Measurements from ENCODE around the gene ANKLE1.
"Not testable (repeated sequence)": the region's sequence is repeated elsewhere in the genome, so short reads cannot be mapped to it uniquely, and the experiment has no call there.

The ANKLE1 gene

GRCh38 chr19:17248011-17248776, 33.5 kb upstream of the ANKLE1 start:
- DNase-seq (ENCODE audit: low read depth) = no peak

- DNase-seq (ENCODE audit: low read depth) = no peak
Observed at GRCh38 chr19:17249887-17250548, 31.7 kb upstream of the ANKLE1 start.

- DNase-seq (ENCODE audit: low read depth) = no peak
Observed at GRCh38 chr19:17254636-17255035, 27.1 kb upstream of the ANKLE1 start.

GRCh38 chr19:17255150-17255621, 26.5 kb upstream of the ANKLE1 start:
- DNase-seq (ENCODE audit: low read depth) = no peak

DNA sequence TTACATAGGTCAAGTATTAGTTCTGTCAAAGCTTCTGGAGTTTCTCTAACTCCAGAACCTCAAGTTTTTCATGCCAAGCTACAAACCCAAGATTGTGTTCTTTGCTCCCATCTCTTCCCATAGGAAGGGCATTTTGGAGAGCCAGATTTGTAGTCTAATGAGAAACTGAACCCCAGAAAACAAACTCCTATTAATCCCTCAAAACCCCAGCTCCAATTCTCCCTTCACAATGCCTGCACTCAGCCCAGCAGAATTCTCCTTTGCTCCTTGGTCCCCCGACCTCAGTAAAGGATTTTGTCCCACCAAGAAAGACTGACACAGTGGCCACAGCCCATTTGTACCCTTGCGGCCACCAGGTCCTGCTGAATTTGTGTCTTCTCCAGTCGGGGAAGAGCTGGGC, 25.6 kb upstream of the ANKLE1 start:
- no peak for DNase-seq (ENCODE audit: low read depth)

DNA sequence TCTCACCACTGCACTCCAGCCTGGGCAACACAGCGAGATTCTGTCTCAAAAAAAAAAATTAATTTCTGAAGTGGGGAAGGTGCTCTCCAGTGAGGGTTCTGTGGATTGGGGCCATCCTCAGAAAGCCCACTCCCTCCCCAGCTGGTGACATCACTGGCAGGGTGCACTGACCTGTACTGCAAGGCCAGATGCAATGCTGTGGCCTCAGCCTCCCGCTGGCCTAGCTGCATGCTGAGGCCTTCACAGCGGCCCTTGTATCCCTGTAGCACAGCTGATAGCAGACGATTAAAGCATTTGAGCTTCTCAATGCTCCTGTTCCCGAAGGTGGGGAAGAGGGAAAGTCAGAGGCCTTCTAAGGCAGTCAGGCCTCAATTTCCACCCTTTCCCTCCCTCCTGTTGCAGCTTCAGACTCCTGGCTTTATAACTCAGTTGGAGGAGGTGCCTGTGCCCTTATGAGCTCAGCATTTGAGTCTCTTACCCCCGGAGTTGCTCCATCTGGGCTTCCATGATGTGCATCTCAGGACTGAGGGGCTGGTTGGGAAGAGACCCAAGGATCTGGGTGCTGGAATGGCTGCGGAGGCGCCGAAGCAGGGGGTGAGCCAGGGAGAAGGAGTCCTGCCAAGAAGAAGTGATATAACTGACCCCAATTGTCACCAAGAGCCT, 22.5 kb upstream of the ANKLE1 start:
- DNase-seq (ENCODE audit: low read depth) = no peak

DNA sequence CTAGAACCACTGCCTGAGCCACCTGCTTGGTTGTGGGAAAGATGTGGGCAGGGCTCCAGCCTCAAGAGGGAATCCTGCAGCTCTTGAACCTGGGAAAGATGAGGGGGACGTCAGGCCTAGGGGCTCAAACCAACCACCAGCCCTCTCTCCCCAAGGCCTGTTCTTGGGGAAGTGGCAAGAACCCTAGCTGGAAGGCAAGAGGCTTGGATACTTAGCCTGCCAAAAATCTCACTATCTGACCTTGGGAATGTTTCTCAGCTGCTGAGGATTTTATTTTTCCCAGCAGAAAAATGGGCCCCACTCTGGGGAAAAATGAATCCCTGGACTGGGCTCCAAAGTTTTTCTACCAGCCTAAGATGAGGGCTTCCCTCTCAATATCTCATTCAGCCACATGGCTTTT, 21.8 kb upstream of the ANKLE1 start:
- DNase-seq (ENCODE audit: low read depth) = no peak

DNA sequence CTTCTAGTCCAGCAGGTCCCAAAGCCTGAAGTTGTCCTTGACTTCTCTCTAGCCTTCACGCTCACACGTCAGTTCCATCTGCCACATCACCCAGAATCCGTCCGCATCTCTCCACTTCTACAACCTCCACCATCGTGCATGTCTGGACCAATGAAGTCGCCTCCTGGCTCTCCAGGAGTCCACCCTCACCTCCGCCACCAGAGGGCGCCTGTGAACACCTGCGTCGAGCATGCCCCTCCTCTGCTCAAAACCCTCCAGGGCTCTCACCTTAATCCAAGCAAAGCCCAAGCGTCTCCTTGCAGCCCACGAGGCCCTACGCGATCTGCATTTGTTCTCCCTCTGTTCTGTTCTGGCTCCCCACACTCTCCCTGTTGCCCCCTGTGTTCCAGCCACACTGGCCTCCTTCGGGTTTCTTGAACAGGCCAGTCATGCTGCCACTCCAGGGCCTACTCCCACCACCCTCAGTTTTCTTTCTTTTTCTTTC, 20.8 kb upstream of the ANKLE1 start:
- DNase-seq (ENCODE audit: low read depth) = peak; percentile 93

DNA sequence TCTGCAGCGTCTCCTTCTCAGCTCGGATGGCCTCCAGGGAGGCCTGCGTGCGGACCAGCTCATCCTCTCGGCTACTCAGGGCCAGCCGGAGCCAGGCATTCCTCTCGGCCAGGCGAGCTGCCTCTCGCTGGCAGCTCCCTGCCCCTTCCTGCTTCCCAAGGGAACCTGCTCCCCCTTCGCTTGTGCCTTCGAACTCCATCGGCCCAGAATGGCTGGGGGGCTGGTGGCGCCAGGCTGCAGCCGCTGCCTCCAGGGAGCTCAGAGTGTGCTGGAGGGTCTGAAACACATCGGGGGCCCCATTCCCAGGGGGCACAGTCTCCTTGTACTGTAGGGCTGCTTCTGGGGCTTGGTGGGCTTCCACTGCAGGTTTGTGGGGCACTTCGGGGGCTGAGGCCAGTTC, 19.1 kb upstream of the ANKLE1 start:
- DNase-seq (ENCODE audit: low read depth) = no peak

- no peak for DNase-seq (ENCODE audit: low read depth)
Observed at GRCh38 chr19:17263712-17264640, 17.7 kb upstream of the ANKLE1 start.

DNA sequence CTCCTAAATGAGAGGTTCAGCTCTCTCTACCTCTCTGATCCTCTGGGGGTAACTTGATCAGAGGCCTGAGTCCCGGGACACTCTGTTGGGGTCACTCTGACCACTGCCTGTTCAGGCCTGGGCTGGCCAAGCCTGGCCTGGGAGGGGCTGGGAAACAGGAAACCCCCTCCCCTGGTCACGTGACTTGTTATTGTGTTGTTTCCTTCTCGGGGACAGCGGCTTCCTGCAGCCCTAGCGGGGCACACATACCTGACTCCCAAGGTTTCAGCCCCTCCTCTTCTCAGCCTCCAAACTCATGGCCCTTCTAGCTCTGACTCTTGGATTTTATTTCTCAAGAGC, 17.1 kb upstream of the ANKLE1 start, which contains the start of gene USHBP1:
TSS of gene USHBP1 (minus strand) at position 105 of the 339 bp plus-strand sequence. CDS start 446 bp downstream, outside the sequence.
- no peak for DNase-seq (ENCODE audit: low read depth)

GRCh38 chr19:17266026-17266425, 15.7 kb upstream of the ANKLE1 start:
- DNase-seq (ENCODE audit: low read depth) = no peak

DNA sequence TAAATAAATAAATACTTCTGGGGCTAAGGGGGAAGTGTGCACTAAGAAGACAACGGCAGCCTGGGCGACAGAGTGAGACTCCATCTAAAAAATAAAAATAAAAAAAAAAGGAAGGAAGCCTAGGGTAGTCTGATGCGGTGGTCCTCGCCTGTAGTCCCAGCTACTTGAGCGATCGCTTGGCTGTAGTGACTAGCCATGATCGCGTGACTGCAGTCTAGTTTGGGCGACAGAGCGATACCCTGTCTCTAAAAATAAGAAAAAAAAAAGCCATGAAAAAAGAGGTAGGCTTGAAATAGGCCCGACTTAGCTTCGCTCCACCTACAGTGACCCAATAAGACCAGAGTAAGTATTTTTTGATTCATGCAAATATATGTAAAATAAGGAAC, 15.1 kb upstream of the ANKLE1 start:
- no peak for DNase-seq (ENCODE audit: low read depth)

DNA sequence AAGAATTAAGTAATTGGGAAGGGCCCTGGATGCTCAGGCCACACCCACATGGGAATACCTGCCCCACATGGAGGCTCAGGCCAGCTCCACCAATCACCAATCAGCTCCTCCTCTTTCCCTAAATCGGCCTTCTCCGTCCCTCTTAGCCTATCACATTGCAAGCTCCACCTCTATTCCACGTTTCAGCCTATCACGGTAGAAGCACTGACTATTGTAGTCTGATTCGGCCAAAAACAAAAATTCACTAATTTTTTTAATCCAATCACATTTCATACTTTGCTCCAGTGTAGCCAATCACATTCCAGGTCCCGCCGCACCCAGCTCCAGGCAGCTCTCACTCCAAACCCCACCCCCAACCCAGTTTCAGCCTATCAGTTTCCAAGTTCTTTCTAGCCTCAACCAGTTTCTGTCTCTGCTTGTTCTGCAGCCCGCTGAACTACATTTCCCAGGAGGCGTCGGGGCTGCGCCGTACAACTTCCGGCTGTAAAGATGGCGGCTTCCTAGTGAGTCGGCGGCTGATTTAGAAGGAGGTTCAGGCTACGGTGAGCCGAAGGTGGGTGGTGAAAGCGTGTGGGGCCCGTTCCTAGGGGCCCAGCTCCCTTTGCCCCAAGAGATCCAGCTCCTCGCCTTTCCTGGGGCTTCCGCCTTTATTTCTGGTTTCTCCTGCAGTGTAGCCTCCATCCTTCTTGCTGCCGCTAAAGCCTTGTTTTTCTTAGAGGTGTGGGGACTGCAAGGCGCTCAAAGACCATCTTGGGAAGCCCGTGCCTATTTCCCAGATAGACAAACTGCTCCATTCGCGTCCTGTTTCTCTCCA, 14.5 kb upstream of the ANKLE1 start, which contains the start of gene BABAM1:
TSS of gene BABAM1 (plus strand) at position 469 of the 814 bp plus-strand sequence. CDS start 1,364 bp downstream, outside the sequence.
- peak; percentile 83 for DNase-seq (ENCODE audit: low read depth)

- DNase-seq (ENCODE audit: low read depth) = no peak
Observed at GRCh38 chr19:17268754-17269153, 12.9 kb upstream of the ANKLE1 start.

- not testable (repeated sequence) for DNase-seq (ENCODE audit: low read depth)
Observed at GRCh38 chr19:17274892-17275291, 6.8 kb upstream of the ANKLE1 start.

DNA sequence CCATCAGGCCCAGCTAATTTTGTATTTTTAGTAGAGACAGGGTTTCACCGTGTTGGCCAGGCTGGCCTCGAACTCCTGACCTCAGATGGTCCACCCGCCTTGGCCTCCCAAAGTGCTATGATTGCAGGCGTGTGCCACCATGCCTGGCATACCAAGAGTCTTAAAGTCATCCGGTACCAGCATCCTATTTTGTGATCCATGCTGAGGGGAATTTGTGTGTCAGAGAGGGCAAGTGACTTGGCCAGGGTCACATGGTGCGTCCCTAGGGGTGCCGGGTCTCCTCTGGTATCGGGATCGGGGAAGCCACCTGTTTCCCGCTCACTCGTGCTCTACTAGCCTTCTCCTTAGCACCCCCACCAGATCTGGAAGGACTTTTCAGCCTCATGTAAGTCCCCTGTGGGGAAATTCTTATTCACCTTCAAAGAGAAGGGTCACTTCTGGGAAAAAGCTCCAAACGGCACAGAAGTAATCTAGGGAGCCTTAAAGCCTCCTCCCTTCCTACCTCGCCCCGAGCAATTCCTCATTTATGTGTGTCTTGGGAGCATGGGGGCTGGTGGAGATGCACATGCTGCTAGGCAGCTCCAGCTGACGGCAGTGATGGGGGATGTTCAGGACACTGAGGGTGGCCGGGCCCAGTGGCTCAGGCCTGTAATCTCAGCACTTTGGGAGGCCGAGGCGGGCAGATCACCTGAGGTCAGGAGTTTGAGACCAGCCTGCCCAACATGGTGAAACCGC, 6.1 kb upstream of the ANKLE1 start:
- no peak for DNase-seq (ENCODE audit: low read depth)

DNA sequence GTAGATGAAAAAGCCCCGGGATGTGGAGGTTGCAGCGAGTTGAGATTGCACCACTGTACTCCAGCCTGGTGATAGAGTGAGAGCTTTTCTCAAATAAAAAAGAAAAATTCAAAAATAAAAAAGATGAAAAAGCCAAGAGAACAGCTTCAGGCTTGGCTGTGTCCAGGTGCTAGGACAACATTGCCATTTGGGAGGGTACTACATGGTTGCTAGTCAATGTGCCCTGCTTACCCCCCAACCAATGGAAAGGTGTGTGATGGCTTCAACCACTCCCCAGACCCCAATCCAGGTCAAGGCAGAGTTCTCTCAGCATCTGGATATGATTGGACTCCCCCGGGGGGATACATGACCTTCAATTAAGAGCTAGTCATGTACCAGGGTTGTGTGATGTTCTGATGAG, 2.3 kb upstream of the ANKLE1 start:
- no peak for DNase-seq (ENCODE audit: low read depth)

DNA sequence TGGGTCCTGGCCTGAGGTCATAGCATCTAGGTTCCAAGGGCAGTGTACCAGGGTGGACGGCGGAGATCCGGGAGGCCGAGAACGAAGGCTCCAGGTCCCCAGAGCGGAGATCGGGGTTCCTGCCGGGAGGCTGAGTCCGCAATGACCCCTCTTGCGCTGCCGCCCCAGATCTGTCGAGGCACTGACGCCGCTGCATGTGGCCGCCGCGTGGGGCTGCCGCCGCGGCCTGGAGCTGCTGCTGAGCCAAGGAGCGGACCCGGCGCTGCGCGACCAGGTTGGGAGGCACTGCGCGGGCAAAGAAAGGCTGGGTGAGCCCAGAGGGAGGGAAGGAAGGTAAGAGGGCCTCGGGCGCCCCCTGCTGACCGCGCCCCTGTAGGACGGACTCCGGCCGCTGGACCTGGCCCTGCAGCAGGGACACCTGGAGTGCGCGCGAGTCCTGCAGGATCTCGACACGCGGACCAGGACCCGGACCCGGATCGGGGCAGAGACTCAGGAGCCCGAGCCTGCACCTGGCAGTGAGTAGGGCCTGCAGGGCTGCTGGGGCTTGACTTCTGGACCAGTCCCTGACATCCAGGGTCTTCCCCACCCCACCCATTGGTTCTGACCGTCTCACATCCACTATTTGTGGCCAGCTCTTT, 906 bp downstream of the ANKLE1 start:
- peak; percentile 69 for DNase-seq (ENCODE audit: low read depth)
